GM12878 (cell line): ENCODE data around the gene PTTG1. TPM values are rescaled to one million over a fixed set of nuclear protein-coding genes. Genes with fewer than 3 reads are reported as not detected.

Experiments used
- ATAC-seq: fragments of 200-7000 bp; cut with Tn5 transposase; 3 replicates; pipeline ENCODE4 v1.9.1; 2020; ENCODE audit warnings: mild to moderate bottlenecking, moderate library complexity
- BruUV-seq: library from RNA; stranded (reverse); fragments of 400-500 nt; replicated peaks from 2 replicates; lab custom pipeline; 2021; lab: Mats Ljungman, UMichigan
- CTCF ChIA-PET: fragments of 300-600 bp; sonication (Branson Sonifier 250); formaldehyde crosslinking; extraction: SDS; loops from one replicate; lab custom pipeline; 2021; ENCODE audit warnings: inconsistent platforms; lab: Yijun Ruan, JAX
- POLR2A ChIA-PET: fragments of 350-600 bp; formaldehyde crosslinking; extraction: SDS; loops from one replicate; lab custom pipeline; 2021; ENCODE audit warnings: inconsistent platforms; lab: Charles Lee
- RAD21 ChIA-PET: fragments of 300-600 bp; sonication (Branson Sonifier 250); formaldehyde crosslinking; loops from one replicate; lab custom pipeline; 2023; ENCODE audit warnings: antibody characterized with exemption; ENCODE audit not compliant: unreplicated experiment; lab: Charles Lee
- SMC1A ChIA-PET: fragments of 300-600 bp; sonication (Branson Sonifier 250); formaldehyde crosslinking; loops from one replicate; lab custom pipeline; 2023; ENCODE audit not compliant: unreplicated experiment, uncharacterized antibody; lab: Charles Lee
- DNase-seq: peaks from one replicate; pipeline ENCODE4 v3.0.0-alpha.2; 2011; ENCODE audit warnings: low read depth, low spot score
- FAIRE-seq: peaks from 3 replicates; lab custom pipeline; 2011; peaks lifted over from hg19 to GRCh38; lab: Jason Lieb, UNC
- H2AFZ ChIP-seq: 2 replicates; pipeline ENCODE4 v1.6.0; 2011; ENCODE audit warnings: low read depth, low read length, control low read depth; ENCODE audit not compliant: control insufficient read depth
- H3K27ac ChIP-seq: 2 replicates; pipeline ENCODE4 v1.5.1; 2011; ENCODE audit warnings: control low read depth; ENCODE audit not compliant: control insufficient read depth, insufficient read depth
- H3K27me3 ChIP-seq, 2 experiments: replicated peaks in 1 of 2; 2 replicates each; pipeline versions ENCODE4 v1.6.0 to v1.6.1; 2011; ENCODE audit warnings: low read length in 1 of 2; ENCODE audit not compliant: control insufficient read depth in 2 of 2, insufficient read depth in 2 of 2
- H3K36me3 ChIP-seq, 2 experiments: 2 replicates each; pipeline ENCODE4 v1.5.1; 2011; ENCODE audit warnings: low read length in 1 of 2; ENCODE audit not compliant: control insufficient read depth in 2 of 2, insufficient read depth in 2 of 2
- H3K4me1 ChIP-seq: 2 replicates; pipeline ENCODE4 v1.6.1; 2011; ENCODE audit warnings: mild to moderate bottlenecking, low read length, moderate library complexity, mixed read lengths; ENCODE audit not compliant: control insufficient read depth, insufficient read depth
- H3K4me2 ChIP-seq: 2 replicates; pipeline ENCODE4 v1.6.0; 2011; ENCODE audit warnings: control low read depth; ENCODE audit not compliant: control insufficient read depth, insufficient read depth
- H3K4me3 ChIP-seq: fragments of 200-600 bp; sonication (generic); 2 replicates; pipeline ENCODE4 v1.5.1; 2016
- H3K79me2 ChIP-seq: 2 replicates; pipeline ENCODE4 v1.6.0; 2011; ENCODE audit warnings: low read length; ENCODE audit not compliant: control insufficient read depth, insufficient read depth
- H3K9ac ChIP-seq: 2 replicates; pipeline ENCODE4 v1.8.0; 2011; ENCODE audit warnings: low read length, control low read depth, mixed read lengths; ENCODE audit not compliant: control insufficient read depth, insufficient read depth
- H3K9me3 ChIP-seq: replicated peaks from 3 replicates; pipeline ENCODE4 v1.5.1; 2011; ENCODE audit warnings: mild to moderate bottlenecking, low read length; ENCODE audit not compliant: control insufficient read depth, insufficient read depth
- H4K20me1 ChIP-seq: 2 replicates; pipeline ENCODE4 v1.6.0; 2011; ENCODE audit not compliant: control insufficient read depth, insufficient read depth
- ATF7 ChIP-seq: fragments of 450-650 bp; IDR thresholded peaks from 2 replicates; pipeline ENCODE4 v1.6.1; 2016; ENCODE audit warnings: low read depth, mild to moderate bottlenecking
- HDGF ChIP-seq: fragments of 450-650 bp; IDR thresholded peaks from 2 replicates; pipeline ENCODE4 v1.6.1; 2016; ENCODE audit warnings: antibody characterized with exemption
- NFYA ChIP-seq: IDR thresholded peaks from 2 replicates; pipeline ENCODE4 v1.6.1; 2011; ENCODE audit warnings: low read depth, mild to moderate bottlenecking, low read length, improper control_type of control experiment, borderline replicate concordance
- PBX3 ChIP-seq: IDR thresholded peaks from 2 replicates; pipeline ENCODE4 v1.6.1; 2011; ENCODE audit warnings: mild to moderate bottlenecking, low read depth, low read length, moderate library complexity; ENCODE audit not compliant: insufficient replicate concordance
- POLR2AphosphoS5 ChIP-seq: IDR thresholded peaks from 2 replicates; pipeline ENCODE4 v1.6.1; 2011; ENCODE audit warnings: mild to moderate bottlenecking, low read length, inconsistent platforms
- PRDM15 ChIP-seq: fragments of 450-650 bp; formaldehyde crosslinking; IDR thresholded peaks from 2 replicates; pipeline ENCODE4 v1.4.0; 2020; ENCODE audit warnings: mild to moderate bottlenecking, moderate library complexity
- RAD21 ChIP-seq: IDR thresholded peaks from 2 replicates; pipeline ENCODE4 v1.6.1; 2011; ENCODE audit warnings: mild to moderate bottlenecking, low read depth, low read length, moderate library complexity; ENCODE audit not compliant: insufficient read depth
- RAD51 ChIP-seq: fragments of 450-650 bp; IDR thresholded peaks from 2 replicates; pipeline ENCODE4 v1.6.1; 2016; ENCODE audit warnings: moderate library complexity, mild to moderate bottlenecking, inconsistent platforms
- STAT3 ChIP-seq: IDR thresholded peaks from 2 replicates; pipeline ENCODE4 v1.6.1; 2011; ENCODE audit warnings: low read depth, low read length, improper control_type of control experiment
- TCF12 ChIP-seq: IDR thresholded peaks from 2 replicates; pipeline ENCODE4 v1.6.1; 2011; ENCODE audit warnings: low read depth, mild to moderate bottlenecking, low read length
- YBX1 ChIP-seq: fragments of 450-650 bp; IDR thresholded peaks from 2 replicates; pipeline ENCODE4 v1.6.1; 2016; ENCODE audit warnings: antibody characterized with exemption
- ZNF217 ChIP-seq: fragments of 450-650 bp; IDR thresholded peaks from 2 replicates; pipeline ENCODE4 v1.6.1; 2017; ENCODE audit warnings: antibody characterized with exemption, mild to moderate bottlenecking
- ZSCAN29 ChIP-seq: fragments of 450-650 bp; IDR thresholded peaks from 2 replicates; pipeline ENCODE4 v1.6.1; 2017; ENCODE audit warnings: mild to moderate bottlenecking, moderate library complexity
- in situ Hi-C: fragments of 300-500 bp; cut with MboI; formaldehyde crosslinking; loops from 9 replicates; pipeline ENCODE4 v1.14.3; 2018; ENCODE audit warnings: mixed read lengths
- intact Hi-C: fragments of 100-400 bp; cut with micrococcal nuclease; formaldehyde crosslinking; loops from one replicate; pipeline ENCODE4 v1.14.2; 2022; ENCODE audit not compliant: unreplicated experiment
- polyA plus RNA-seq, 11 experiments: library from polyadenylated mRNA; depleted of rRNA in 4 of 11; unstranded in 6 of 11; stranded (reverse) in 5 of 11; fragments of >200 nt; fragmentation: Nextera tagmentation in 4 of 11; fragmentation: Illumina TruSeq in 1 of 11; extraction: Ambion mirVana in 4 of 11; extraction: Trizol in 1 of 11; gene quantifications; 1 replicate in 1 of 11; 2 replicates in 10 of 11; pipeline versions ENCODE4 v1.2.1 to v1.2.3, GENCODE V29; 2011 to 2016; ENCODE audit warnings: inconsistent platforms in 2 of 11, missing spikeins in 2 of 11, low read depth in 1 of 11
- total RNA-seq, 4 experiments: library from RNA; depleted of rRNA in 3 of 4; stranded (reverse); fragments of >200 nt in 3 of 4; fragmentation: Illumina TruSeq in 1 of 4; extraction: Trizol in 1 of 4; gene quantifications; 2 replicates each; pipeline versions ENCODE4 v1.2.1 to v1.2.3, GENCODE V29; 2013 to 2021
- TF ChIP-seq, protein P1 (sequence below): fragments of 450-650 bp; formaldehyde crosslinking; IDR thresholded peaks from 2 replicates; pipeline ENCODE4 v1.4.0; 2022; ENCODE audit warnings: mild to moderate bottlenecking, moderate library complexity
- TF ChIP-seq, protein P2 (sequence below): fragments of 450-650 bp; IDR thresholded peaks from 2 replicates; pipeline ENCODE4 v1.6.1; 2018; ENCODE audit warnings: mild to moderate bottlenecking, low read depth, moderate library complexity; ENCODE audit not compliant: partially characterized antibody

Gene PTTG1
- total and polyA plus RNA-seq, 10 of the 15 experiments (the other 5 are each of a cell fraction or from before 2014, with no cell fraction given), result 154 to 1,033 (median 377) TPM

DNA sequence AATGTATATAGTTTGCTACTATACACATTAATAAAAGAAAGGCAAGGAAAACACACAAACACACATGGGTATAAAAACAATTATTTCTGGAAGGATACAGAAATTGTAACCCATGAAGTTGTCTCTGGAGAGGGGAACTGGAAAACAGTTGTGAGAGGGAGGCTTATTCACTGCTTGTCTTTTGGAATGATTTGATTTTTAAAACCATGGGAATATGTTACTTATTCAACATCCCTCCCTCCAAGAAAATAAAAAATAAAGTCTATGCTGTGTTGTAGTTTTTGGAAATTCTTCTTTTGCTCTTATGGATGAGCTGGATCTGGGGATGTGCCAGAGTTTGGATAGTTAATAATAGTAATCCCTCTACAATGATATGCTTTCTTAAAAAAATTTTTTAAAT is 45.2 kb upstream of the PTTG1 start:
- DNase-seq, result no peak
- Histone ChIP-seq H3K27me3 (peaks cover 0 to 5% of the 10 kb centered on the region in 2 experiments; a peak in 2 of 4 replicates), H4K20me1 (no peaks in the 10 kb centered on the region), H3K27ac (no peak overlapping the region), H3K36me3 (no peaks in the 10 kb centered on the region), H3K9ac (no peak overlapping the region), H3K9me3 (no peaks in the 10 kb centered on the region), H3K4me1 (no peaks in the 10 kb centered on the region), H3K4me3 (no peak overlapping the region), H3K79me2 (no peaks in the 10 kb centered on the region), H2AFZ (no peak overlapping the region), H3K4me2 (no peak overlapping the region)
- intact Hi-C loops, result no loop called here
- ChIA-PET POLR2A (no interaction called here), SMC1A (interaction anchor here (0.6 to 5.8 kb wide), 3 partner anchors 15 to 644 kb away, joined by 3 to 42 read pairs (median 3); no protein-coding TSS in a partner anchor), RAD21 (no interaction called here), CTCF (interaction anchor here (1.6 kb wide), 1 partner anchor 31 kb away, joined by 4 read pairs; no protein-coding TSS in a partner anchor)
- in situ Hi-C loops, result no loop called here
- no peak for FAIRE-seq
- BruUV-seq, result no TSS peak
- ATAC-seq, result no peak
- TF ChIP-seq RAD51 (no peak), STAT3 (no peak), NFYA (no peak), POLR2AphosphoS5 (no peak), PBX3 (no peak), HDGF (no peak), ATF7 (no peak), YBX1 (no peak), TCF12 (no peak), PRDM15 (CRISPR knock-in tag) (no peak), ZNF217 (no peak), RAD21 (no peak), ZSCAN29 (no peak)
- TF ChIP-seq, protein P1, sequence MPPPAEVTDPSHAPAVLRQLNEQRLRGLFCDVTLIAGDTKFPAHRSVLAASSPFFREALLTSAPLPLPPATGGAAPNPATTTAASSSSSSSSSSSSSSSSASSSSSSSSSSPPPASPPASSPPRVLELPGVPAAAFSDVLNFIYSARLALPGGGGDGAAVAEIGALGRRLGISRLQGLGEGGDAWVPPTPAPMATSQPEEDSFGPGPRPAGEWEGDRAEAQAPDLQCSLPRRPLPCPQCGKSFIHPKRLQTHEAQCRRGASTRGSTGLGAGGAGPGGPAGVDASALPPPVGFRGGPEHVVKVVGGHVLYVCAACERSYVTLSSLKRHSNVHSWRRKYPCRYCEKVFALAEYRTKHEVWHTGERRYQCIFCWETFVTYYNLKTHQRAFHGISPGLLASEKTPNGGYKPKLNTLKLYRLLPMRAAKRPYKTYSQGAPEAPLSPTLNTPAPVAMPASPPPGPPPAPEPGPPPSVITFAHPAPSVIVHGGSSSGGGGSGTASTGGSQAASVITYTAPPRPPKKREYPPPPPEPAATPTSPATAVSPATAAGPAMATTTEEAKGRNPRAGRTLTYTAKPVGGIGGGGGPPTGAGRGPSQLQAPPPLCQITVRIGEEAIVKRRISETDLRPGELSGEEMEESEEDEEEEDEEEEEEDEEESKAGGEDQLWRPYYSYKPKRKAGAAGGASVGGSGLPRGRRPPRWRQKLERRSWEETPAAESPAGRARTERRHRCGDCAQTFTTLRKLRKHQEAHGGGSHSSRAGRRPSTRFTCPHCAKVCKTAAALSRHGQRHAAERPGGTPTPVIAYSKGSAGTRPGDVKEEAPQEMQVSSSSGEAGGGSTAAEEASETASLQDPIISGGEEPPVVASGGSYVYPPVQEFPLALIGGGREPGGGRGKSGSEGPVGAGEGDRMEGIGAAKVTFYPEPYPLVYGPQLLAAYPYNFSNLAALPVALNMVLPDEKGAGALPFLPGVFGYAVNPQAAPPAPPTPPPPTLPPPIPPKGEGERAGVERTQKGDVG, result no peak
- TF ChIP-seq, protein P2, sequence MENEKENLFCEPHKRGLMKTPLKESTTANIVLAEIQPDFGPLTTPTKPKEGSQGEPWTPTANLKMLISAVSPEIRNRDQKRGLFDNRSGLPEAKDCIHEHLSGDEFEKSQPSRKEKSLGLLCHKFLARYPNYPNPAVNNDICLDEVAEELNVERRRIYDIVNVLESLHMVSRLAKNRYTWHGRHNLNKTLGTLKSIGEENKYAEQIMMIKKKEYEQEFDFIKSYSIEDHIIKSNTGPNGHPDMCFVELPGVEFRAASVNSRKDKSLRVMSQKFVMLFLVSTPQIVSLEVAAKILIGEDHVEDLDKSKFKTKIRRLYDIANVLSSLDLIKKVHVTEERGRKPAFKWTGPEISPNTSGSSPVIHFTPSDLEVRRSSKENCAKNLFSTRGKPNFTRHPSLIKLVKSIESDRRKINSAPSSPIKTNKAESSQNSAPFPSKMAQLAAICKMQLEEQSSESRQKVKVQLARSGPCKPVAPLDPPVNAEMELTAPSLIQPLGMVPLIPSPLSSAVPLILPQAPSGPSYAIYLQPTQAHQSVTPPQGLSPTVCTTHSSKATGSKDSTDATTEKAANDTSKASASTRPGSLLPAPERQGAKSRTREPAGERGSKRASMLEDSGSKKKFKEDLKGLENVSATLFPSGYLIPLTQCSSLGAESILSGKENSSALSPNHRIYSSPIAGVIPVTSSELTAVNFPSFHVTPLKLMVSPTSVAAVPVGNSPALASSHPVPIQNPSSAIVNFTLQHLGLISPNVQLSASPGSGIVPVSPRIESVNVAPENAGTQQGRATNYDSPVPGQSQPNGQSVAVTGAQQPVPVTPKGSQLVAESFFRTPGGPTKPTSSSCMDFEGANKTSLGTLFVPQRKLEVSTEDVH, result no peak
